SK-N-SH (cell line): ENCODE measurements around the gene PIBF1. TPM values are rescaled to one million over a fixed set of nuclear protein-coding genes. Genes with fewer than 3 reads are reported as not detected.

Source experiments
- CTCF ChIA-PET: fragments of 300-600, 350-600 bp; formaldehyde crosslinking; extraction: SDS; loops from one replicate; lab custom pipeline; 2021; lab: Yijun Ruan, JAX
- POLR2A ChIA-PET: fragments of 350-600 bp; sonication (Branson Sonifier 250); formaldehyde crosslinking; extraction: SDS; loops from one replicate; lab custom pipeline; 2020; ENCODE audit warnings: antibody characterized with exemption, inconsistent platforms; lab: Yijun Ruan, JAX
- DNase-seq: peaks from one replicate; pipeline ENCODE4 v3.0.0; 2012
- H2AFZ ChIP-seq: fragments of 200-600 bp; sonication (generic); 2 replicates; pipeline ENCODE4 v1.8.1; 2016; ENCODE audit warnings: antibody characterized with exemption, mild to moderate bottlenecking, low read depth
- H3F3A ChIP-seq: fragments of 200-600 bp; sonication (generic); replicated peaks from 2 replicates; pipeline ENCODE3; 2016; ENCODE audit warnings: antibody characterized with exemption, mild to moderate bottlenecking; ENCODE audit not compliant: insufficient read depth
- H3K27ac ChIP-seq, 2 experiments: fragments of 200-500 bp in 1 of 2; fragments of 200-600 bp in 1 of 2; sonication (Bioruptor generic) in 1 of 2; sonication (generic), shearing (Covaris generic) in 1 of 2; 2 replicates each; pipeline versions ENCODE4 v1.5.1 to v1.6.1; 2014 to 2016; ENCODE audit warnings: low read depth in 2 of 2, inconsistent platforms in 1 of 2, low read length in 1 of 2, mild to moderate bottlenecking in 1 of 2, mixed read lengths in 1 of 2
- H3K27me3 ChIP-seq: fragments of 200-600 bp; sonication (generic), shearing (Covaris generic); 2 replicates; pipeline ENCODE4 v1.6.1; 2016; ENCODE audit warnings: mixed run types; ENCODE audit not compliant: insufficient read depth
- H3K36me3 ChIP-seq, 2 experiments: fragments of 200-500 bp in 1 of 2; fragments of 200-600 bp in 1 of 2; sonication (Bioruptor generic) in 1 of 2; sonication (generic) in 1 of 2; replicated peaks in 1 of 2; 2 replicates each; pipeline versions ENCODE3 to v1.5.1; 2014 to 2016; ENCODE audit warnings: low read length in 1 of 2, mild to moderate bottlenecking in 1 of 2; ENCODE audit not compliant: insufficient read depth in 2 of 2, control insufficient read depth in 1 of 2
- H3K4me1 ChIP-seq, 2 experiments: fragments of 200-500 bp in 1 of 2; fragments of 200-600 bp in 1 of 2; sonication (Bioruptor generic) in 1 of 2; sonication (generic), shearing (Covaris generic) in 1 of 2; 2 replicates each; pipeline versions ENCODE4 v1.5.1 to v1.6.1; 2014 to 2016; ENCODE audit warnings: low read depth in 1 of 2, low read length in 1 of 2, mixed run types in 1 of 2; ENCODE audit not compliant: insufficient read depth in 2 of 2, control insufficient read depth in 1 of 2
- H3K4me2 ChIP-seq: fragments of 200-600 bp; sonication (generic), shearing (Covaris generic); 2 replicates; pipeline ENCODE4 v1.6.1; 2017; ENCODE audit warnings: mixed run types
- H3K4me3 ChIP-seq, 2 experiments: fragments of 200-500 bp in 1 of 2; fragments of 200-600 bp in 1 of 2; sonication (Bioruptor generic) in 1 of 2; sonication (generic), shearing (Covaris generic) in 1 of 2; 2 replicates each; pipeline versions ENCODE4 v1.5.1 to v1.8.1; 2014 to 2016; ENCODE audit warnings: low read depth in 2 of 2, inconsistent platforms in 1 of 2, low read length in 1 of 2, mild to moderate bottlenecking in 1 of 2, mixed read lengths in 1 of 2, moderate library complexity in 1 of 2
- H3K79me2 ChIP-seq: fragments of 200-600 bp; sonication (generic); 2 replicates; pipeline ENCODE4 v1.8.1; 2017; ENCODE audit warnings: mild to moderate bottlenecking; ENCODE audit not compliant: insufficient read depth
- H3K9ac ChIP-seq: fragments of 200-600 bp; sonication (generic); 2 replicates; pipeline ENCODE4 v1.6.1; 2017; ENCODE audit warnings: mixed run types
- H3K9me2 ChIP-seq: fragments of 200-600 bp; sonication (generic); 2 replicates; pipeline ENCODE4 v1.6.1; 2017; ENCODE audit warnings: mixed run types
- H3K9me3 ChIP-seq: fragments of 200-600 bp; sonication (generic); 2 replicates; pipeline ENCODE4 v1.6.1; 2017; ENCODE audit warnings: mixed run types, mild to moderate bottlenecking, moderate library complexity
- H4K20me1 ChIP-seq: fragments of 200-600 bp; sonication (generic); 2 replicates; pipeline ENCODE4 v1.6.1; 2017; ENCODE audit warnings: mild to moderate bottlenecking, mixed run types; ENCODE audit not compliant: insufficient read depth
- CHD2 ChIP-seq: fragments of 150-350 bp; IDR thresholded peaks from 2 replicates; pipeline ENCODE4 v1.6.1; 2018; ENCODE audit warnings: low read length; ENCODE audit not compliant: partially characterized antibody
- EP300 ChIP-seq, 2 experiments: IDR thresholded peaks; 2 replicates each; pipeline versions ENCODE4 v1.4.0 to v1.6.1; 2012; ENCODE audit warnings: borderline replicate concordance in 1 of 2, low read depth in 1 of 2, low read length in 1 of 2
- FOXJ3 ChIP-seq: sonication (generic); formaldehyde crosslinking; IDR thresholded peaks from 2 replicates; pipeline ENCODE4 v1.5.1; 2020; ENCODE audit warnings: mild to moderate bottlenecking, missing genetic modification reagents
- FOXM1 ChIP-seq: IDR thresholded peaks from 2 replicates; pipeline ENCODE4 v1.4.0; 2012; ENCODE audit warnings: low read depth, mild to moderate bottlenecking
- GABPA ChIP-seq: IDR thresholded peaks from 2 replicates; pipeline ENCODE4 v1.4.0; 2012; ENCODE audit warnings: low read depth, mild to moderate bottlenecking
- SIN3A ChIP-seq: IDR thresholded peaks from 2 replicates; pipeline ENCODE4 v1.6.1; 2012; ENCODE audit warnings: low read depth, mild to moderate bottlenecking, low read length, moderate library complexity, borderline replicate concordance
- TCF12 ChIP-seq: IDR thresholded peaks from 2 replicates; pipeline ENCODE4 v1.4.0; 2012
- WGBS: methylation state at CpG from one replicate; pipeline ENCODE4 v1.1.6; 2017; ENCODE audit warnings: low lambda C conversion rate; 5-methylcytosine and 5-hydroxymethylcytosine counted together
- polyA plus RNA-seq, 3 experiments: library from polyadenylated mRNA; depleted of rRNA; stranded (reverse); fragments of >200 nt; gene quantifications; 2 replicates each; pipeline ENCODE4 v1.2.3, GENCODE V29; 2012
- TF ChIP-seq, protein P1 (sequence below): fragments of 200-600 bp; sonication (generic); IDR thresholded peaks from 2 replicates; pipeline ENCODE4 v1.6.1; 2017; ENCODE audit warnings: antibody characterized with exemption, mild to moderate bottlenecking, moderate library complexity
- TF ChIP-seq, protein P2 (sequence below): IDR thresholded peaks from 2 replicates; pipeline ENCODE4; 2012
- TF ChIP-seq, protein P3 (sequence below): IDR thresholded peaks from 2 replicates; pipeline ENCODE4 v1.6.1; 2012; ENCODE audit warnings: mild to moderate bottlenecking, low read depth, low read length, moderate library complexity

The PIBF1 gene
- polyA plus RNA-seq, 1 of the 3 experiments (the other 2 are of a cell fraction): 3.9 TPM

DNA sequence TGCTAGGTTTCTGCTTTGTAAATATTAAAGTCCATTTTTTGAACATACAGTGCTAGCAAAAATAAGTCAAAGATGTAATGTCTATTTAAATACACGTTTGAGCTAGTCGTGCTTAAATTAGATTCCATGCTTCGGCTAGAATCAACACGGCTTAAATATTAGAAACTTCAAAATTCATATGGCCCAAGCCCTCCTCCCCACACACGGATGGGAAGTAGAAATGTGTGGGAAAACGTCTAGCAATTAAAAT lies 276.1 kb downstream of the PIBF1 start:
- H3K4me1 ChIP-seq: peaks cover 7 to 10% of the 10 kb centered on the region in 2 experiments; a peak in 3 of 4 replicates
- H3K9me2 ChIP-seq: no peaks in the 10 kb centered on the region
- H3K27me3 ChIP-seq: no peaks in the 10 kb centered on the region
- H3K36me3 ChIP-seq: no peaks in the 10 kb centered on the region
- no peak overlapping the region; a peak in 1 of 4 replicates for H3K27ac ChIP-seq
- H3K9ac ChIP-seq: no peak overlapping the region
- H3K4me3 ChIP-seq: peak overlapping the region in 1 of 2 experiments; percentile 75; a peak in 2 of 4 replicates
- 34% methylated on average over 6 of the region's 6 CpGs for WGBS
- no peaks in the 10 kb centered on the region for H3K9me3 ChIP-seq
- POLR2A ChIA-PET: no interaction called here
- CTCF ChIA-PET: no interaction called here
- DNase-seq: no peak
- H2AFZ ChIP-seq: no peak overlapping the region
- TF ChIP-seq CHD2 (no peak), SIN3A (no peak)
- TF ChIP-seq, all 33 proteins: peak for 0
- Histone ChIP-seq H4K20me1 (no peaks in the 10 kb centered on the region), H3F3A (peaks cover 24% of the 10 kb centered on the region), H3K4me2 (peak overlapping the region; percentile 71; the same call in 1 of the 2 replicates), H3K79me2 (no peaks in the 10 kb centered on the region)

DNA sequence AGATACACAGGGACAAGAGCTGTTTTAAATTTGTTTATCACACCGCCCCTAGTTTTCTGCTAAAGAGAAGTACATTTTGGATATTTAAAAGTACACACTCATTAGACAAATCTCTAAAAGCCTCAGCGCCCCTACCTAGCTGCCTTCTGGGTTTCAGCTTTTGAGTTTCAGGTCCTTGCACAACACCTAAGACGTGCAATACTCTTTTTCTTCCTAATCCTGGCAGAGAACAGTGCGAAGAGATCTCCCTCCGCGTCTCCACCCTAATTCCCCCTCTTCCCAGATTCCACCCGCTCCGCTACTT lies 276.5 kb downstream of the PIBF1 start:
- Histone ChIP-seq H3K9me2 (no peaks in the 10 kb centered on the region), H3F3A (peaks cover 24% of the 10 kb centered on the region), H2AFZ (peak overlapping the region; percentile 81; the same call in 1 of the 2 replicates), H3K36me3 (no peaks in the 10 kb centered on the region), H3K27me3 (no peaks in the 10 kb centered on the region), H4K20me1 (no peaks in the 10 kb centered on the region), H3K27ac (no peak overlapping the region; a peak in 1 of 4 replicates), H3K79me2 (no peaks in the 10 kb centered on the region), H3K9me3 (no peaks in the 10 kb centered on the region), H3K9ac (no peak overlapping the region), H3K4me3 (peak overlapping the region; percentile 75 to 76), H3K4me1 (peaks cover 7 to 10% of the 10 kb centered on the region in 2 experiments; a peak in 3 of 4 replicates), H3K4me2 (peak overlapping the region; percentile 71)
- DNase-seq: no peak
- ChIA-PET POLR2A (no interaction called here), CTCF (interaction anchor here (1.4 kb wide), 1 partner anchor 14 kb away, joined by 4 read pairs; no protein-coding TSS in a partner anchor)
- 7% methylated on average over 8 of the region's 8 CpGs for WGBS
- TF ChIP-seq EP300 (IDR thresholded peaks at IDR 0.05; ENCODE audit: borderline replicate concordance in 1 of 2, low read depth in 1 of 2, low read length in 1 of 2) (no peak), CHD2 (no peak), FOXM1 (no peak), GABPA (no peak), FOXJ3 (CRISPR knock-in tag) (no peak), TCF12 (no peak)
- TF ChIP-seq, protein P1, sequence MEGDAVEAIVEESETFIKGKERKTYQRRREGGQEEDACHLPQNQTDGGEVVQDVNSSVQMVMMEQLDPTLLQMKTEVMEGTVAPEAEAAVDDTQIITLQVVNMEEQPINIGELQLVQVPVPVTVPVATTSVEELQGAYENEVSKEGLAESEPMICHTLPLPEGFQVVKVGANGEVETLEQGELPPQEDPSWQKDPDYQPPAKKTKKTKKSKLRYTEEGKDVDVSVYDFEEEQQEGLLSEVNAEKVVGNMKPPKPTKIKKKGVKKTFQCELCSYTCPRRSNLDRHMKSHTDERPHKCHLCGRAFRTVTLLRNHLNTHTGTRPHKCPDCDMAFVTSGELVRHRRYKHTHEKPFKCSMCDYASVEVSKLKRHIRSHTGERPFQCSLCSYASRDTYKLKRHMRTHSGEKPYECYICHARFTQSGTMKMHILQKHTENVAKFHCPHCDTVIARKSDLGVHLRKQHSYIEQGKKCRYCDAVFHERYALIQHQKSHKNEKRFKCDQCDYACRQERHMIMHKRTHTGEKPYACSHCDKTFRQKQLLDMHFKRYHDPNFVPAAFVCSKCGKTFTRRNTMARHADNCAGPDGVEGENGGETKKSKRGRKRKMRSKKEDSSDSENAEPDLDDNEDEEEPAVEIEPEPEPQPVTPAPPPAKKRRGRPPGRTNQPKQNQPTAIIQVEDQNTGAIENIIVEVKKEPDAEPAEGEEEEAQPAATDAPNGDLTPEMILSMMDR: no peak
- TF ChIP-seq, protein P2, sequence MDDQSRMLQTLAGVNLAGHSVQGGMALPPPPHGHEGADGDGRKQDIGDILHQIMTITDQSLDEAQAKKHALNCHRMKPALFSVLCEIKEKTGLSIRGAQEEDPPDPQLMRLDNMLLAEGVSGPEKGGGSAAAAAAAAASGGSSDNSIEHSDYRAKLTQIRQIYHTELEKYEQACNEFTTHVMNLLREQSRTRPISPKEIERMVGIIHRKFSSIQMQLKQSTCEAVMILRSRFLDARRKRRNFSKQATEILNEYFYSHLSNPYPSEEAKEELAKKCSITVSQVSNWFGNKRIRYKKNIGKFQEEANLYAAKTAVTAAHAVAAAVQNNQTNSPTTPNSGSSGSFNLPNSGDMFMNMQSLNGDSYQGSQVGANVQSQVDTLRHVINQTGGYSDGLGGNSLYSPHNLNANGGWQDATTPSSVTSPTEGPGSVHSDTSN: no peak
- TF ChIP-seq, protein P3, sequence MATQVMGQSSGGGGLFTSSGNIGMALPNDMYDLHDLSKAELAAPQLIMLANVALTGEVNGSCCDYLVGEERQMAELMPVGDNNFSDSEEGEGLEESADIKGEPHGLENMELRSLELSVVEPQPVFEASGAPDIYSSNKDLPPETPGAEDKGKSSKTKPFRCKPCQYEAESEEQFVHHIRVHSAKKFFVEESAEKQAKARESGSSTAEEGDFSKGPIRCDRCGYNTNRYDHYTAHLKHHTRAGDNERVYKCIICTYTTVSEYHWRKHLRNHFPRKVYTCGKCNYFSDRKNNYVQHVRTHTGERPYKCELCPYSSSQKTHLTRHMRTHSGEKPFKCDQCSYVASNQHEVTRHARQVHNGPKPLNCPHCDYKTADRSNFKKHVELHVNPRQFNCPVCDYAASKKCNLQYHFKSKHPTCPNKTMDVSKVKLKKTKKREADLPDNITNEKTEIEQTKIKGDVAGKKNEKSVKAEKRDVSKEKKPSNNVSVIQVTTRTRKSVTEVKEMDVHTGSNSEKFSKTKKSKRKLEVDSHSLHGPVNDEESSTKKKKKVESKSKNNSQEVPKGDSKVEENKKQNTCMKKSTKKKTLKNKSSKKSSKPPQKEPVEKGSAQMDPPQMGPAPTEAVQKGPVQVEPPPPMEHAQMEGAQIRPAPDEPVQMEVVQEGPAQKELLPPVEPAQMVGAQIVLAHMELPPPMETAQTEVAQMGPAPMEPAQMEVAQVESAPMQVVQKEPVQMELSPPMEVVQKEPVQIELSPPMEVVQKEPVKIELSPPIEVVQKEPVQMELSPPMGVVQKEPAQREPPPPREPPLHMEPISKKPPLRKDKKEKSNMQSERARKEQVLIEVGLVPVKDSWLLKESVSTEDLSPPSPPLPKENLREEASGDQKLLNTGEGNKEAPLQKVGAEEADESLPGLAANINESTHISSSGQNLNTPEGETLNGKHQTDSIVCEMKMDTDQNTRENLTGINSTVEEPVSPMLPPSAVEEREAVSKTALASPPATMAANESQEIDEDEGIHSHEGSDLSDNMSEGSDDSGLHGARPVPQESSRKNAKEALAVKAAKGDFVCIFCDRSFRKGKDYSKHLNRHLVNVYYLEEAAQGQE: no peak
